AG09309 (cell line): Measurements from ENCODE around the gene ESRP2.

Experiments
- DNase-seq: peaks from one replicate; pipeline ENCODE4 v3.0.0-alpha.2; 2010; ENCODE audit warnings: low read depth
- H3K4me3 ChIP-seq: 2 replicates; pipeline ENCODE4 v1.5.1; 2011; ENCODE audit warnings: mild to moderate bottlenecking, low read depth, low read length, moderate library complexity; ENCODE audit not compliant: control insufficient read depth
- TF ChIP-seq, protein P1 (sequence below): IDR thresholded peaks from 2 replicates; pipeline ENCODE4 v1.5.1; 2011; ENCODE audit warnings: mild to moderate bottlenecking, low read depth, low read length, inconsistent platforms; ENCODE audit not compliant: insufficient read depth, control insufficient read depth; ENCODE audit errors: missing control alignments

Gene ESRP2

DNA sequence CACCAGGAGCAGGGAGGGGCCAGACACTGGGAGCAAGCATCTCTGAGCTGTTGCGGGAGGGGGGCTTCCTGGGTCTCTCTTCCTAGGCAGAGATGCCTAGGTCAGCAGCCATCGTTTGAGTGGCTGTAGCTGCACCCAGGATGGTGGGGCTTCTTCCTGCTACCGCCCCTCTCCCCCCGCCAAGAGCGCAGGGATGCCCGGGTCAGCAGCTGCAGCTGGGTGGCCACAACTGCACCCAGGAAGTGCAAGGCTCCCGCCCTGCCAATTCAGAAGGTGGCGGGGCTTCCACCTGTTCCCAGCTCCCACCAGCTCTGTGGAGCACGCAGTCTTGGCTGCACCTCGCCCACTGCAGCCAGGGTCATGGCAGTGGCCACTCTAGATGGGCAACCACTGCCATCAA is 47.8 kb downstream of the ESRP2 start:
- TF ChIP-seq, protein P1, sequence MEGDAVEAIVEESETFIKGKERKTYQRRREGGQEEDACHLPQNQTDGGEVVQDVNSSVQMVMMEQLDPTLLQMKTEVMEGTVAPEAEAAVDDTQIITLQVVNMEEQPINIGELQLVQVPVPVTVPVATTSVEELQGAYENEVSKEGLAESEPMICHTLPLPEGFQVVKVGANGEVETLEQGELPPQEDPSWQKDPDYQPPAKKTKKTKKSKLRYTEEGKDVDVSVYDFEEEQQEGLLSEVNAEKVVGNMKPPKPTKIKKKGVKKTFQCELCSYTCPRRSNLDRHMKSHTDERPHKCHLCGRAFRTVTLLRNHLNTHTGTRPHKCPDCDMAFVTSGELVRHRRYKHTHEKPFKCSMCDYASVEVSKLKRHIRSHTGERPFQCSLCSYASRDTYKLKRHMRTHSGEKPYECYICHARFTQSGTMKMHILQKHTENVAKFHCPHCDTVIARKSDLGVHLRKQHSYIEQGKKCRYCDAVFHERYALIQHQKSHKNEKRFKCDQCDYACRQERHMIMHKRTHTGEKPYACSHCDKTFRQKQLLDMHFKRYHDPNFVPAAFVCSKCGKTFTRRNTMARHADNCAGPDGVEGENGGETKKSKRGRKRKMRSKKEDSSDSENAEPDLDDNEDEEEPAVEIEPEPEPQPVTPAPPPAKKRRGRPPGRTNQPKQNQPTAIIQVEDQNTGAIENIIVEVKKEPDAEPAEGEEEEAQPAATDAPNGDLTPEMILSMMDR, result no peak
- DNase-seq, result no peak

DNA sequence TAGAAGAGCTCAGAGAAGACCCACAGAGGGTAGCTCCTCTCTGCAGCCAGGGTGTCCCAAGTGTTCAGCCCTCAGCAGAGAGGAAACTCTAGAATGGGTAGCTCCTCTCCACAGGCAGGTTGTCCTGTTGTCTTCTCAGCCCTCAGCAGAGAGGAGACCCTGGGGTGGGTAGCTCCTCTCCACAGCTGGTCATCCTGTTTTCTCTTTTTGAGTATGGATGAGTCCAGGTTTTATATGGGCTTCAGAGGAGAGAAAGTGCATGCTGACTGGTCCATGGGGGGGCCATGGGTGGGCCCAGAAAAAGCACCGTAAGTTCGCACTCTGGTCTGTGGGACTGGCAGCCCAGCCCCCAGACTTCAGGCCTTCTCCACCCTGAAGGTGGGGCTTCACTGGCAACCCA is 48.4 kb downstream of the ESRP2 start:
- H3K4me3 ChIP-seq, result no peak overlapping the region
- TF ChIP-seq, protein P1, result no peak
- DNase-seq, result no peak

More for the DNA sequence above, 47.8 kb downstream of the ESRP2 start:
- no peak overlapping the region for H3K4me3 ChIP-seq

DNA sequence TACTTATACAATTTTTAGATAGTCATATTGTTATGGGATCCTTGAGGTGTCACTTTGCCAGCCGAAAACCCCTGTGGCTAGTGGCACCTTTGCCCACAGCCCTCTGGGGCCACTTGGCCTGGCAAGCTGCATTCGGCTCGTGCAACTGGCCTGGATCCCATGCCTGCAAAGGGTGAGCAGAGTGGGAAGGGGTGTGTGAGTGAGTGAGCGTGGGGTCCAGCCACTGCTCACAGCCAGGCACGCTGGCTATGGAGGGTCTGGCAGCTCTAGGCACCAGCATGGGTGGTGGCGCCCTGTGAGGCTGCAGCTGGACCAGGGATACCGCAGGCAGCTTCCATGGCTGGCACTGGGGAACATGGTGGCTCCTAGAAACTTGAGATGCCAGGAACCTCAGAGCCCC is 49.0 kb downstream of the ESRP2 start:
- H3K4me3 ChIP-seq, result no peak overlapping the region
- TF ChIP-seq, protein P1, result no peak
- DNase-seq, result no peak

DNA sequence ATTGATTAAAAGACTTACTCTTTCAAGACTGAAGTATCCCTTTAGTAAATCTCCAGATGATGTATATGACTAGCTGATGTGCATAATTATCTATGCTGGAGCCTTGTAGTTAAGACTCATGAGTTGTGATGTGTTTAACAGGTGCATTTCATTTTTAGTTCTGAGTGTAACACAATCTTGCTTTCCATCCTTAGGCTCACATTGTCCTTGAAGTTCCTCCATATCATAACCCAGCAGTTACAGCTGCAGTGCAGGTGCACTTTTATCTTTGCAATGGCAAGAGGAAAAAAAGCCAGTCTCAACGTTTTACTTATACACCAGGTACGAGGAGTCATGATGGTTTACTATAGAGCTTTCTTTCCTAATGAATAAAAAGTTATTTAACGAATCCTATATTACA is 52.9 kb downstream of the ESRP2 start:
- TF ChIP-seq, protein P1, result no peak
- no peak for DNase-seq

DNA sequence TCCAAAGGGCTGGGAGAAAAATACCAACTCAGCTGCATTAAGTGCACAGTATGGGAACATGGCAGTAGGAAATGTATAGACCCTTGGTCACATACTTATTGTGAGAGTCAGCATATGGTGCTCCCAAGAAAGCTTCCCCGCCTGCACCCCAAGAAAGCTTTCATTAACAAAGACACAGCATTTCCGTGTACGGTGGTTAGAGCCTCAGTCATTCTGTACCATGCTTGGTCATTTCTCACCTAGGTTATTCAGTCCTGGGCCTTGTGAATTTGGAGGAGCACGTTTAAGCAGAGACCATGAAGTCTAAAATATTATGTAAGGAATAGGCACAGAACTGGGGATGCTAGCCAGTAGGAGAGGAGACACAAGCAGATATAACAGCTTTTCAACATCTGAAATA is 56.1 kb downstream of the ESRP2 start:
- no peak for DNase-seq
- no peak overlapping the region for H3K4me3 ChIP-seq
- TF ChIP-seq, protein P1, result no peak

More for the DNA sequence above, 52.9 kb downstream of the ESRP2 start:
- H3K4me3 ChIP-seq, result no peak overlapping the region

DNA sequence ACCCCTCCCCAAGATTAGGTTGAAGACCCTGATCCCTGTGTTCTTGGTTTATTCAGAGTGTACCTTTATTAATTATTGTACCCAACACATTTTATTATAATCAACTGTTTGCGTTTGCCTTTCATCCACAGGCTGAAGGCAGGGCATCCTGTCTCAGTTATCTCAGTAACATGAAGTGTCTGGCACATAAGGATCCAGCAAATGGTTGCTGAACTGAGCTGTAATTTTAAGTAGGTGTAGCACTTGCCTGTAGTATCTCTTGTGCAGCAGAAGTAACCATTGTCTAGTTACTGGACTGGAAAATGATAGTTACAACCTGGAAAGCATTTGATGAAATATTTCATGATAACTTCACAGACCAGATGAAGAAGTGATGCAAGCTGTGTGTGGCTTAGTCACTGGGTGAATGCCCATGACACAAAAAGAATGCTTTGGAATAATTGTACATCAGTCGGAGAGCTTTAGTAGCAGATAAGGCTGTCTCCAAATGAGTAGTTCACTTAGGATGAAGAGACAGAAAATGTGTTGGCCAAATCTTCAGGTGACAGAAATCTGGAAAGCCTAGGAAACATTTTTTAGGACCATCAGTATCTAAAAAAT is 56.6 kb downstream of the ESRP2 start:
- TF ChIP-seq, protein P1, result no peak

More for the DNA sequence above, 56.6 kb downstream of the ESRP2 start:
- H3K4me3 ChIP-seq, result no peak overlapping the region
- no peak for DNase-seq
